Neural progenitor cell (in vitro differentiated cells): ENCODE measurements around the gene DTWD2.

Source experiments
- CTCF ChIP-seq: fragments of 200-600 bp; sonication (generic); IDR thresholded peaks from 2 replicates; pipeline ENCODE4 v1.5.1; 2017; ENCODE audit warnings: antibody characterized with exemption, mild to moderate bottlenecking
- EZH2 ChIP-seq: fragments of 200-600 bp; sonication (generic); IDR thresholded peaks from 2 replicates; pipeline ENCODE4 v1.6.1; 2017; ENCODE audit warnings: antibody characterized with exemption, mild to moderate bottlenecking, moderate library complexity
- EZH2phosphoT487 ChIP-seq: fragments of 200-600 bp; sonication (generic); IDR thresholded peaks from 2 replicates; pipeline ENCODE4 v1.6.1; 2017; ENCODE audit warnings: antibody characterized with exemption

GRCh38 chr5:118854819-118855218 is 133.5 kb downstream of the DTWD2 start:
- no peak for TF ChIP-seq CTCF
- TF ChIP-seq EZH2: no peak
- no peak for TF ChIP-seq EZH2phosphoT487
